Psoas muscle (tissue), 8 donors: ENCODE measurements around the gene TSNAX. TPM values are rescaled to one million over a fixed set of nuclear protein-coding genes. Genes with fewer than 3 reads are reported as not detected.

Experiments used
- ATAC-seq, 4 donors: fragments of 200-7000 bp; cut with Tn5 transposase; one replicate each; pipeline ENCODE4 v1.9.1; 2020; ENCODE audit warnings: moderate library complexity in 3 of 4, mild to moderate bottlenecking in 2 of 4
- DNase-seq, 2 donors: peaks; one replicate each; pipeline ENCODE4 v3.0.0-alpha.2; 2020
- H3K27ac ChIP-seq: fragments of 200-600 bp; one replicate; pipeline ENCODE4 v1.8.0; 2022
- H3K27me3 ChIP-seq, 3 donors: fragments of 200-600 bp in 1 of 3; one replicate each; pipeline versions ENCODE4 v1.6.1 to v1.8.0; 2013 to 2022; ENCODE audit warnings: low read length in 2 of 3, mild to moderate bottlenecking in 2 of 3, moderate library complexity in 1 of 3; ENCODE audit not compliant: insufficient read depth in 3 of 3
- H3K36me3 ChIP-seq, 2 donors: fragments of 200-600 bp in 1 of 2; one replicate each; pipeline versions ENCODE4 v1.6.1 to v1.8.0; 2013 to 2022; ENCODE audit warnings: low read depth in 1 of 2, mild to moderate bottlenecking in 1 of 2, moderate library complexity in 1 of 2; ENCODE audit not compliant: insufficient read depth in 1 of 2
- H3K4me1 ChIP-seq: fragments of 200-600 bp; one replicate; pipeline ENCODE4 v1.8.0; 2022
- H3K4me3 ChIP-seq: fragments of 200-600 bp; one replicate; pipeline ENCODE4 v1.8.0; 2022; ENCODE audit warnings: mild to moderate bottlenecking
- H3K9me3 ChIP-seq: fragments of 200-600 bp; one replicate; pipeline ENCODE4 v1.8.0; 2022
- CTCF ChIP-seq: fragments of 200-600 bp; IDR thresholded peaks from one replicate; pipeline ENCODE4 v1.8.0; 2022; ENCODE audit warnings: antibody characterized with exemption
- WGBS, 3 donors: extraction: QIAGEN DNeasy Blood & Tissue Kit; methylation state at CpG; one replicate each; pipeline versions ENCODE4 v1.1.6 to v1.1.7; 2013; 5-methylcytosine and 5-hydroxymethylcytosine counted together
- intact Hi-C, 2 donors: fragments of 100-400 bp; cut with DNase I; formaldehyde crosslinking; loops; one replicate each; pipeline versions ENCODE4 v1.11.0 to v1.14.2; 2022
- polyA plus RNA-seq, 3 donors: library from polyadenylated mRNA; stranded (reverse); fragments of 200-250 nt; gene quantifications; one replicate each; pipeline ENCODE4 v1.2.3, GENCODE V29; 2013
- total RNA-seq, 4 donors: library from RNA; stranded (reverse); fragmentation: NEBNext Ultra II Directional in 2 of 4; extraction: Animal tissue kit (Norgen Biotek cat#: 25700) in 2 of 4; gene quantifications; one replicate each; pipeline versions ENCODE4 v1.2.1 to v1.2.4, GENCODE V29; 2021 to 2023
- donor health status: healthy with polysubstance abuse.
- donor health status: DM: no; HTN: no; CAD: no; lungs with moderate emphysema.
- donor health status: Bipolar disorder and iron deficiency.
- donor health status: healthy.
- donor health status: DM: yes; HTN: yes; CAD: no.
- donor health status: DM: no; HTN: no; CAD: no.
- donor health status: DM: no; HTN: no; CAD: no.
- donor health status: DM: yes; HTN: yes; CAD: no.

The TSNAX gene
- total and polyA plus RNA-seq, 7 donors: 18.0 to 108 (median 41.3) TPM

GRCh38 chr1:231522931-231523642 is 5.4 kb upstream of the TSNAX start:
- no peak for DNase-seq
- peaks cover 0 to 3% of the 10 kb centered on the region in 2 donors for H3K36me3 ChIP-seq
- H3K9me3 ChIP-seq: no peaks in the 10 kb centered on the region
- no peak overlapping the region for H3K27ac ChIP-seq
- no peak for ATAC-seq
- intact Hi-C loops: no loop called here
- peaks cover 12% of the 10 kb centered on the region for H3K4me1 ChIP-seq
- 82 to 88% (median 84%) methylated on average over 2 of the region's 2 CpGs for WGBS, 3 donors
- H3K27me3 ChIP-seq: no peaks in the 10 kb centered on the region
- no peak overlapping the region for H3K4me3 ChIP-seq
- no peak for TF ChIP-seq CTCF

GRCh38 chr1:231523816-231524215 is 4.7 kb upstream of the TSNAX start:
- no peak for ATAC-seq
- 91 to 92% (median 92%) methylated on average over 2 of the region's 2 CpGs for WGBS, 3 donors
- Histone ChIP-seq H3K27me3 (no peaks in the 10 kb centered on the region), H3K4me1 (peaks cover 8% of the 10 kb centered on the region), H3K27ac (no peak overlapping the region), H3K4me3 (no peak overlapping the region), H3K9me3 (no peaks in the 10 kb centered on the region), H3K36me3 (peaks cover 0 to 3% of the 10 kb centered on the region in 2 donors)
- intact Hi-C loops: no loop called here
- no peak for TF ChIP-seq CTCF
- DNase-seq: no peak

GRCh38 chr1:231526536-231526935 is 1.9 kb upstream of the TSNAX start:
- no peaks in the 10 kb centered on the region for H3K9me3 ChIP-seq
- H3K27ac ChIP-seq: no peak overlapping the region
- H3K4me3 ChIP-seq: no peak overlapping the region
- DNase-seq: no peak
- ATAC-seq: no peak
- H3K27me3 ChIP-seq: no peaks in the 10 kb centered on the region
- no peak for TF ChIP-seq CTCF
- peaks cover 26% of the 10 kb centered on the region for H3K4me1 ChIP-seq
- peaks cover 3 to 20% of the 10 kb centered on the region in 2 donors for H3K36me3 ChIP-seq
- intact Hi-C loops: no loop called here

- ATAC-seq (peak in 3 of 4 donors; percentile 1 to 4 (median 3)), DNase-seq (no peak)
- H3K36me3 ChIP-seq: peaks cover 0 to 23% of the 10 kb centered on the region in 2 donors
- no peak for TF ChIP-seq CTCF
- 55 to 57% (median 56%) methylated on average over 15 of the region's 15 CpGs for WGBS, 3 donors
- no peaks in the 10 kb centered on the region for H3K9me3 ChIP-seq
- intact Hi-C loops: loop anchor here in 1 of 2 donors (2.0 kb wide), 1 partner anchor 105 kb away; the partner anchor contains the start of gene EGLN1
- H3K4me3 ChIP-seq: peak overlapping the region; percentile 77
- peaks cover 34% of the 10 kb centered on the region for H3K4me1 ChIP-seq
- no peaks in the 10 kb centered on the region for H3K27me3 ChIP-seq
- H3K27ac ChIP-seq: peak overlapping the region; percentile 93
Measured at GRCh38 chr1:231527586-231528171, 790 bp upstream of the TSNAX start.
